Lower leg skin (tissue), 3 donors: ENCODE results near the gene KRTAP5-10.

ENCODE experiments used
- CTCF ChIP-seq, 3 donors: fragments of 450-650 bp; IDR thresholded peaks; one replicate each; pipeline ENCODE4 v1.5.1; 2016; ENCODE audit warnings: antibody characterized with exemption in 3 of 3, mild to moderate bottlenecking in 3 of 3, moderate library complexity in 2 of 3
- POLR2A ChIP-seq, 2 donors: fragments of 450-650 bp; IDR thresholded peaks; one replicate each; pipeline ENCODE4 v1.6.1; 2016 to 2017; ENCODE audit warnings: antibody characterized with exemption in 2 of 2, mild to moderate bottlenecking in 1 of 2, moderate library complexity in 1 of 2

GRCh38 chr11:71527576-71528210, 37.7 kb upstream of the KRTAP5-10 start:
- TF ChIP-seq CTCF (IDR thresholded peaks at IDR 0.05): no peak
- no peak for TF ChIP-seq POLR2A (IDR thresholded peaks at IDR 0.05)
